T-helper 2 cell (primary cell): ENCODE data around the gene NBR1.
A peak's percentile ranks its signal among the peaks of the same experiment; 100 is the strongest.
"Not testable (repeated sequence)": the region's sequence is repeated elsewhere in the genome, so short reads cannot be mapped to it uniquely, and the experiment has no call there.

ENCODE experiments used
- DNase-seq, 5 experiments: peaks; one replicate each; pipeline versions ENCODE4 v3.0.0 to v3.0.0-alpha.2; 2012 to 2022

The NBR1 gene

DNA sequence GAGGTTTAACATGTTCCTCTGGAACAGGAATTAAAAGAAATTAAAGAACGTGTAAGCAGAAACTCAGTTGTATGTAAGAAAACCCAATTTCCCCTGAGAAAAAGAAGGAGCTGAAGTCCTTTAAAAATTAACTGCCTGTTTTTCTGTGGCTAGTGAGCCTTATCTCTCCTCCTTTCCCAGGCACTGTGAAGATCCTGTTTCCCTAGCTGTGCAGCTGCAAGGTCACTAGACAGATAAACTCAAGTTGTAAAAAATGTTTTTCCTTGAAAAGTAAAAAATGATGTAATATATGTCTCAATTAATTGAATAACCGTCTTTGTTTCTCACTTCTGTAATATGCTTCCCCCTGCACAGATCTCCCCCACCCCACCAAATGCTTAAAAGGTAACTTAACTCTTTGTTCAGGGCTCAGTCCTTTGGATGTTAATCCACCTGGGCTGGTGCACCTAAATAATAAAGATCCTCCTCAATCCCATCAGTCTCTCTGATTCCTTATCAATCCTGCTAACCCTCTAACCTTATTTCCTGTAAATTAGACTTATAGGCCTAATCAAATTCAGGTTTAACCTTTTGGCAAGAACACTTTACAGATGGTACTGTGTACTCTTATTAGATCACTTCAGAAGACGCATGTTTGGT, 17.7 kb upstream of the NBR1 start:
- not testable (repeated sequence) for DNase-seq

DNA sequence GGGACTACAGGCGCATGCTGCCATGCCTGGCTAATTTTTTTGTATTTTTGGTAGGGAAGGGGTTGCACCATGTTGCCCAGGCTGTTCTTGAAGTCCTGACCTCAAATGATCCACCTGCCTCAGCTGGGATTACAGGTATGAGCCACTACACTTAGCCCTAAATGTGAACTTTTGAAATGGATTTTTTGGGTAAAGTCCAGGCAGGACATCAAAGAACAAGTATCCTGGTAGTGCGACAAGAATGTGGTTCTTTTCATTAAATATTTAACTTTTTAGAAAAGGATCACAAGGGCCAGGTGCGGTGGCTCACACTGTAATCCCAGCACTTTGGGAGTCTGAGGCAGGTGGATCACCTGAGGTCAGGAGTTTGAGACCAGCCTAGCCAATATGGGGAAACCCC, 15.3 kb upstream of the NBR1 start:
- DNase-seq = no peak

DNA sequence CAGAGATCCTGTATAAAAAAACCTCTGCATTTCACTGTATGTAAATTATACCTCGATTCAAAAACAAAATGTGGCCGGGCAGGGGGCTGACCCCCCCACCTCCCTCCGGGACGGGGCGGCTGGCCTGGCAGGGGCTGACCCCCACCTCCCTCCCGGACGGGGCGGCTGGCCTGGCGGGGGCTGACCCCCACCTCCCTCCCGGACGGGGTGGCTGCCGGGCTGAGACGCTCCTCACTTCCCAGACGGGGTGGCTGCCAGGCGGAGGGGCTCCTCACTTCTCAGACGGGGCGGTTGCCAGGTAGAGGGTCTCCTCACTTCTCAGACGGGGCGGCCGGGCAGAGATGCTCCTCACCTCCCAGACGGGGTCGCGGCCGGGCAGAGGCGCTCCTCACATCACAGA, 11.8 kb upstream of the NBR1 start:
- not testable (repeated sequence) for DNase-seq

DNA sequence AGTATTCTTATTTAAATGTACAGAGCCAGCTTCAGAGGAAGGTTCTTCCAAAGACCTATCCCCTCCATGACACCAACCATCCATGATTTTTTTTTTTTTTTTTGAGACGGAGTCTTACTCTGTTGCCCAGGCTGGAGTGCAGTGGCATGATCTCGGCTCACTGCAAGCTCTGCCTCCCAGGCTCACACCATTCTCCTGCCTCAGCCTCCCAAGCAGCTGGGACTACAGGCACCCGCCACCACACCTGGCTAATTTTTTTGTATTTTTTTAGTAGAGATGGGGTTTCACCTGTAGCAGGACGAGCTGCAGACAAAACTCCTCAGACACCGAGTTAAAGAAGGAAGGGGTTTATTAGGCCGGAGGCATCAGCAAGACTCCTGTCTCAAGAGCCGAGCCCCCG, 11.1 kb upstream of the NBR1 start:
- not testable (repeated sequence) for DNase-seq

DNA sequence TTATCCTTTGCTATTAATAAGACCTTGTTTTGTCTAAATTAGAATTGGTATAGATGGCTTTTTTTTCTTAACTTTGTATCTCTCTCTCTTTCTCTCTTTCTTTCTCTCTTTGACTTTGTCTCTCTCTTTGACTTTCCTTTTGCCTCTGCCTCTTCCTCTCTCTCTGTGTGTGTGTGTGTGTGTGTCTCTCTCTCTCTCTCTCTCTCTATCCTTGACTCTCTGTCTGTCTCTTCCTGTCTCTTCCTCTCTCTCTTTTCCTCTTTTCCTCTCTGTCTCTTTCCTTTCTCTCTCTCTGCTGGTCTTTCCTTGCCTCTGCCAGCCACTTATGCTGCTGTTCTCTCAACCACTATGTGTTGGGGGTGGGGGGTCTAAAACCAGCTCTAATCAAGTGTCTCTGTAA, 5.0 kb upstream of the NBR1 start:
- not testable (repeated sequence) for DNase-seq

DNA sequence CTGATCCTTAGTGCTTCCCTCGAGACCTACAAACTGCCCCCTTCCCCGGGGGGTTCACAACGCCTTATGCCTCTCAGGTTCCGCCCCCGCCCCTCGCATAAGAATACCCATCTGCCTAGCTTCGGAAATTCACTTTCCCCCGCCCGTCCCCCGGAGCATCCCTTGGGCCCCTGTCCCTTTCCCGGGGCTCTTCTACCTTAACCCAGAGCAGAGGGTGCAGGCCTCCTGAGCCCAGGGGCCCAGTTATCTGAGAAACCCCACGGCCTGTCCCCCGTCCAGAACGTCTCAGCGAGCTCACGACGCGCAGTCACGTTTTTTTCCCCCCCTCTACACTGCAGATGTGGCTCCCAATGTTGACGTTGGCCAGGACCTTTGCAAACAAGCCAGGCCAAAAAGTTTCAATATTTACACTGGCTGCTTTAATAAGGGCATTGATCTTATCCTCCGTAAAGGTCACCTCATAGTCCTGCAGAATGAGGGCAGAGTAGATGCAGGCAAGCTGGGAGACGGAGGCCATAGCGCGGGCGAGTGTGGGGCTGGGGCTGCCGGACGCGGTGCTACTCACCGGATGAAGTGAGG, 1.4 kb upstream of the NBR1 start:
- DNase-seq = peak in 1 of 5 experiments; percentile 44

DNA sequence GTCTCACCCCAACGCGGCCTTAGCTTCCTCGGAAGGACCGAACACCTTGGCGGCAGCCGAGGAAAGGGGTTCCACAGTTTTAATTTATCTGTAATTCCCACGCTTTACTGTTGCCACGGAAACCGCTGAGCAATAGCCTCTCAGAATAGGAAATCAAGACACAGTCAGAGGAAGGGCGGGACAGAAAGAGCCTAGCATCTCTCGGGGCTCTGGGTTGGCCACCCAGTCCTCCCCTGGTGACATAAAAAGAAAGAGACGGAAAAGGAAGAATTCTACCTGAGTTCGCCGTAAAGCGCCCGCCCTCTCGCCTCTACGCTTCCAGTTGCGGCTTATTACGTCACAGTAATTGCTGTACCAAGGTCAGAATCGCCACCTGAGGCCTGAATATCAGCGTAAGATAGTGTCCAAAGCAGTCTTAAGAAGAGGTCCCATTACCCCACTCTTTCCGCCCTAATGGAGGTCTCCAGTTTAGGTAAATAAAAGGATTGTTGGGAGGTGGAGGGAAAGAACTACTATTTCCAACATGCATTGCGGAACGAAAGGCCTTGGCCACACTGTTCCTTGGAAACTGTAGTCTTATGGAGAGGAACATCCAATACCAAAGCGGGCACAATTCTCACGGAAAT, 761 bp upstream of the NBR1 start:
- DNase-seq = peak; percentile 62 to 97 (median 87)

DNA sequence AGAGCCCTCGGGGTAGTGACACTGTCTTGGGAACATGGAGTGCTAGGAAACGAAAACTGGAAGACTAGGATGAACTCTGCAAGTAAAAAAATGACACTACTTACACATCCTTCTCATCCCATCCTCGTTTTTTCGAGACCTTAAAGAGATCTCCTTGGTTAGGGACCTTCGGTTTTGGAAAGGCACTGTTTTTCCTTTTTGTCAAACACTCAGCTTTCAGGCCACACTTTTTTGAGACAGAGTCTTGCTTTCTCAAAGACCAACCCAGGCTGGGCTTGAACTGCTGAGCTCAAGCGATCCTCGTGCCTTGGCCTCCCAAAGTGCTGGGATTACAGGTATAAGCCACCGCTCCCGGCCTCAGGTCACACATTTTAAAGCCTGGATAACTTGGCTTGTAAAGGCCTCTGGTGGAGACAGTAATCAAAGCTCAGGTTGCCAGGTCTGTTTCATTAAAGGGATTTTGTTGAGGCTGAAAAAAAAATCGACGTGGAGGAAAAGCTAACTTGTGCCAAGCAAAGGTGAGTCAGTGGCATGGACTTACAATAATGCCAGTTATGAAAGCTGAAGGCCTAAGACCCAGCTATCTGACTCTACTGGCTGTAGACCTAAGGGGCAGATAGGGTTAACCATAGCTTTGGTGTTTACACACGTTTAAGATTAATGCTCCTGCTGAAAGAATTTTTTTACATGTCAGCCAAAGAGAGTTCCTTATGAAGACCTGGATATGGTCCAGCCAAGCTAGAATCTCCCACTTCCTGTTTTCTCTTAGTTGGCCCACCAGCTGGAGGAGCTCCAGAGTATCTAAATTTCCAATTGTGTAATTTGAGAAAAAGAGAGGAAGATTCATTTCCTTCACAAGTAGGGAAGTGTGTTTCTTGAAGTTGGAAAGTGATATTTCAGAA, 823 bp downstream of the NBR1 start:
- DNase-seq = peak in 1 of 5 experiments; percentile 33

DNA sequence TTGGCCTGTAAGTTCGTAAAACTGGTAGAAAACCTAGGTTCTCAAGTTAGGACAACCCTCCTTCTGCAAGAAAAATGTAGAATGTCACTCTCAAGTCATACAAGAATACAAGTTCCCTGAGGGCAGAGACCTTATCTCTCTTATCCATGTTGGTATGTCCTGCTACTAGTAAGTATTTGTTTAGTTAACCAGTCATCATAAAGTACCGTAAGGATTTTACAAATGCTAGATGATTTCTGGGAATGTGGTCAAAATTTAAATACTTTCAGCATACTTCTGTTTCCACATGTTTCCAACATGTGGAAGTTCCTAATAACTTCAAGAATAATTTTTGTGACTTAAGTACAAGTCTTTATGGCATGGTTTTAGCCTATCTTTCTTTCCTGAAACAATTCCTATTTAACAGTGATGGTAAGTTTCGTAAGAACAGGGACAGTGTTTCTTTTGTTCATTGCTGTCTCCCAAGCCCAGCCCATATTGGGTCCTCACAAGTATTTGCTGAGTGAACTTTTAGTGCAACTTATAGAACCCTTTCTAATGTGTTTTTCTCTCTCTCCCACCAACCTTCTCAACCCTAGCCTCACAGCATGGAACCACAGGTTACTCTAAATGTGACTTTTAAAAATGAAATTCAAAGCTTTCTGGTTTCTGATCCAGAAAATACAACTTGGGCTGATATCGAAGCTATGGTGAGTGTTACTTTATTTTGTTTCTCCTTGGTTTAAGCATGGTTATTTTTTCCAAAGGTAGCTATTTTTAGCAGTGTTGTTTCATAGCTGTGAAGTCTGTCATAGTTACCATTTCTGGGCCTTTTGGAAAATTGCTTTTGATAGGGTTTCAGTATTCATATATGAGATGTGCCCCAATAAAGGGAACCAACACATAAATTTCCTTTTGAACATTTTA, 4.5 kb downstream of the NBR1 start:
- DNase-seq = no peak

DNA sequence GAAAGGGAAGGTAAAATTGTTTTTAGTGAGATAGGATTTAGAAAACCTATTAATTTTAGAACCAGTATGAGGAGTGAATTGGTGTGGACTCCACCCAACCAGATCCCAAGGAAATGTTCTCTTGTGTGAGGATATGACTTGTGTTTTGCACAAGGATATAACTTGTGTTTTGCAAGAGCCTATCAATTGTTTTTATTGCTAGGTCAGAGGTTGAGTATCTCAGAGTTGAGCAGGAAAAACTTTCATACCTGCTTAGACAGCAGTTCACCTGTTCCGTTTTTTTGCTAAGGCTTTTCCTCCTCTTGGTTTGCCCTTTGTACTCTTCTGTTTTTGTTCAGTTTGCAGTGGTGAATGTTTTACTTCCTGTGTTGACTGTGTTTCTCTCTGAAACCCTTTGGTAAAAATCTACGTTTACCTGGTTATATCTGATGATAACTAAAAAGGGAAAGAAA, 5.1 kb downstream of the NBR1 start:
- peak in 1 of 5 experiments; percentile 38 for DNase-seq

DNA sequence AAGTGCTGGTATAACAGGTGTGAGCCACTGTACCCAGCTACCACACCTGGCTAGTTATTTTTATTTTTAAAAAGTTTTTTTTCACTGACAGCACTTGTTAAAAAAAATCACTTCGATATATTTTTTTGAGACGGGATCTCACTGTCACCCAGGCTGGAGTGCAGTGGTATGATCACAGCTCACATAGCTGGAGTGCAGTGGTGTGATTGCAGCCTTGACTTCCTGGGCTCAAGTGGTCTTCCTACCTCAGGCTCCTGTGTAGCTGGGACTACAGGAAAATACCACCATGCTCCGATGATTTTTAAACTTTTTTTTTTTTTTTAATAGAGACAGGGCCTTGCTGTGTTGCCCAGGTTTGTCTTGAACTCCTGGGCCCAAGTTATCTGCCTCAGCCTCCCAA, 12.9 kb downstream of the NBR1 start:
- DNase-seq = no peak

DNA sequence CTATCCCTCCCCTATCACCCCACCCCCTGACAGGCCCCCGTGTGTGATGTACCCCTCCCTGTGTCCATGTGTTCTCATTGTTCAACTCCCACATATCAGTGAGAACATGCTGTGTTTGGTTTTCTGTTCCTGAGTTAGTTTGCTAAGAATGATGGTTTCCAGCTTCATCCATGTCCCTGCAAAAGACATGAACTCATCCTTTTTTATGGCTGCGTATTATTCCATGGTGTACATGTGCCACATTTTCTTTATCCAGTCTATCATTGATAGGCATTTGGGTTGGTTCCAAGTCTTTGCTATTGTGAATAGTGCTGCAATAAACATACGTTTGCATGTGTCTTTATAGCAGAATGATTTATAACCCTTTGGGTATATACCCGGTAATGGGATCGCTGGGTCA, 15.6 kb downstream of the NBR1 start:
- not testable (repeated sequence) for DNase-seq

DNA sequence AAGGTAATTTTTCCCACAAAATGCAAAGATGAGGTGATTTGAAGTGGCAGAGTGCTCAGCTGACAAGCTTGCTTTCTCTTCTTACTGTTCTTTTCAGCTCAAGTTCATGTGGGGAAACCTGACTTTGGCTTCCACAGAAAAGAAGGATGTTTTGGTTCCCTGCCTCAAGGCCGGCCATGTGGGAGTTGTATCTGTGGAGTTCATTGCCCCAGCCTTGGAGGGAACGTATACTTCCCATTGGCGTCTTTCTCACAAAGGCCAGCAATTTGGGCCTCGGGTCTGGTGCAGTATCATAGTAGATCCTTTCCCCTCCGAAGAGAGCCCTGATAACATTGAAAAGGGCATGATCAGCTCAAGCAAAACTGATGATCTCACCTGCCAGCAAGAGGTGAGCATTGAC, 22.2 kb downstream of the NBR1 start:
- no peak for DNase-seq

DNA sequence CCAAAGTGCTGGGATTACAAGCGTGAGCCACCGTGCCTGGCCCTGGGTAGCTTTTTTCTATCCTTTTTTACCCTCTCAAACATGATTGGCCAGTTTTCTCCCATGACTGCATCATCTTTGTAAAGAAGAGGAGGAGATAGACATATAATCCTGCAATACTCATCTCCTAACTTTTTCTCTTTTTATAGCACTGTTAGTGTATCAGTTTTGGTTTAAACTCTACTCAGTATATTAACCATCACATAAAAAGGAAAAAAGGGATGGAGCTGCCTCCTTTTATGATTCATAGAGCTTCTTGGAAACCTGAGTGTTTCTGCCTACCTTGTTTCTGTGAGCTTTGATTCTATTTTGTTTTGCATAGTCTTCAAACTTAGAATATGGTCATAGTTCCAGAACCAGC, 28.6 kb downstream of the NBR1 start:
- DNase-seq = no peak

DNA sequence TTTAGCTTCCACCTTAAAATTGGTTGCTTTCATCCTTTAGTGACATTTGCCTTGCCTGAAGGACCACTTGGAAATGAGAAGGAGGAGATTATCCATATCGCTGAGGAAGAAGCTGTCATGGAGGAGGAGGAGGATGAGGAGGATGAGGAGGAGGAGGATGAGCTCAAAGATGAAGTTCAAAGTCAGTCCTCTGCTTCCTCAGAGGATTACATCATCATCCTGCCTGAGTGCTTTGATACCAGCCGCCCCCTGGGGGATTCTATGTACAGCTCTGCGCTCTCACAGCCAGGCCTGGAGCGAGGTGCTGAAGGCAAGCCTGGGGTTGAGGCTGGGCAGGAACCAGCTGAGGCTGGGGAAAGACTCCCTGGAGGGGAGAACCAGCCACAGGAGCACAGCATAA, 29.1 kb downstream of the NBR1 start:
- no peak for DNase-seq

DNA sequence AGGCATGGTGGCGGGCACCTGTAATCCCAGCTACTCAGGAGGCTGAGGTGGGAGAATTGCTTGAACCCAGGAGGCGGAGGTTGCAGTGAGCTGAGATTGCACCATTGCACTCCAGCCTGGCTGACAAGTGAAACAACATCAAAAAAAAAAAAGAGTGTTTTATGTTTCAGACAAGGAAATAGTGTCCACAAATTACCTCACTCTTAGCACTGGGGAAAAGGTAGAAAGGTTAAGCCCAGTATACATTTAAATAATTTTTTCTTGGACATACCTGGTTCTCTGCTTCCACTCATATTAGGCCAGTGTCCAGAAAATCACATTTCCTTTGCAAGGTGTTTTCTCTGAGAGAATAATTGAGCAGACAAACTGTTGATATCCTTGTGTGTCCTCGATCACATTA, 32.0 kb downstream of the NBR1 start:
- not testable (repeated sequence) for DNase-seq

DNA sequence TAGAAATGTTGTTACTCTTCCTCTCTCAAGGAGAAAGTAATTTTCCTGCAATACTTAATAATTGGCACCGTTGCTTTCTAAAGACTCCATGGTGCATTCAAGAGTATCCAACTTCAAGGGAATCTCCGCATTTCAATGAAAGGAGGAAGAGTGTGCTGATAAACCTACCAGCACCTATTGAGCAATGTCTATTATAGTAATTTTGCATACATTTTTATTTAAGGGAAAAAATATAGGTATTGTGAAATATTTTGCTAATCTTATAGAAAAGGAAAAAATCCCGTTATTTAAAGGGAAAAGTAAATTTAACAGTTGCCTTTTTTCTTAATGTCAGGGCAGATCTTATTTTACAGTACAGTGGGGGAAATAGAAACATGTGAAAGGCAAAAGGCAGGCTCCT, 39.6 kb downstream of the NBR1 start:
- DNase-seq = no peak

DNA sequence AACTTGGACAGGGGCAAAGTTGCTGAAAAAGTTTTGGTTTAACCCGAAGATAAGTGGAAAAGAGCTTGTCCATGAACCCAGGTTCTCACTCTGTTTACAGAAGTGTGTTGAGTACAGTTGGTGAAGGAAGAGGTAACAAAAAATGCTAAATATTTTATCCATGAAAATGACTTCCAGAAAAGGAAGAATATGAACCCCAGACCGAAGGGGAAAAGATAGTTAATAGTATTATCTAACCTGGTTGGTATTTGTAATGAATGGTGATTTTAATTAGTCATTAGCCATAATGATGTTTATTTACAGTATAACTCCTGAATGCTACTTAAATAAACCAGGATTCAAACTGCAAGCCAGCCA, 40.1 kb downstream of the NBR1 start:
- no peak for DNase-seq

DNA sequence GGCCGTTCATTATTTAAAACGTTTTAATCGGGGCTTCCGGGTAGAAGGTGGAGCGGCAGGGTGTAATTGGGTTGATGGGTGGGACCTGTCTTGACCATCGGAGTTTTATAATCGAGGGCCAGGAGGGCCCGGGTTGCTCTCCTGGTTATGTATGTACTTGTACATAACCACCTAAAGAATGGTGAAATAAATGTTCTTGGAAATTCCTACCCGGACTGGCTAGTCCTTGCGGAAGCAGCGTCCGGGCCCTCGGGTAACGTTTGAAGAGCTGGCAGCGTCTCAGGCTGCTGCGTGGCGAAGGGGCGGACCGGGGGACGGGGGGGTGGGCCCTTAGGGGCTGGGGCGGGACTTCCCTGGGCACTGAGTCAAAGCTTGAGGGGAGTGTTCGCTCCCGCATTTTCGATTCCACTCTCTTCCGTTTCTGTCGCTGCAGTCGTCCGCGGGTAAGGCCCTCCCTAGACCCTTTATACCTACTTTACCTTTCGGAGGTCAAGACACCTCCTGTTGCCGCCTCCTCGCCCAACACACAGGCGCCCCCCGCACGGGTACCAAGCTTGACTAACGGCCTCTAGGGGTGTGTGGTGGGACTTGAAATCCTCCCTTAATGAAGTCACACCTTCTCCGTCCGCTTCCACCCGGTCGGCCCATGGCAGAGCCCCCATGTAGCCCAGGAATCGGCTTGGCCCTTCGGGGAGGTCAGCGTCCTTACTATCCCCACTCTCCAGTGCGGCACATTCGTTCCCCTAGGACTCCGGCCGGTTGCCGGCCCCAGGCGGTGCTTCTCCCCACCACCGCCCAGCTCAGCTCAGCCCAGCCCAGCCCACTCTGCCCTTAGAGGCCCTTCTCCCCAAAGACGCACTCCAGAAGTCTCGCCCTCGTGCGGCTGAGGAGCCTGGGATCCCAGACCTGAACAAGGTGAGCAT, 40.7 kb downstream of the NBR1 start, which contains the start of gene TMEM106A:
TMEM106A (plus strand) TSS at position 396 of the 923 bp plus-strand sequence. CDS start 1,167 bp downstream, outside the sequence.
- peak; percentile 47 to 87 (median 68) for DNase-seq

DNA sequence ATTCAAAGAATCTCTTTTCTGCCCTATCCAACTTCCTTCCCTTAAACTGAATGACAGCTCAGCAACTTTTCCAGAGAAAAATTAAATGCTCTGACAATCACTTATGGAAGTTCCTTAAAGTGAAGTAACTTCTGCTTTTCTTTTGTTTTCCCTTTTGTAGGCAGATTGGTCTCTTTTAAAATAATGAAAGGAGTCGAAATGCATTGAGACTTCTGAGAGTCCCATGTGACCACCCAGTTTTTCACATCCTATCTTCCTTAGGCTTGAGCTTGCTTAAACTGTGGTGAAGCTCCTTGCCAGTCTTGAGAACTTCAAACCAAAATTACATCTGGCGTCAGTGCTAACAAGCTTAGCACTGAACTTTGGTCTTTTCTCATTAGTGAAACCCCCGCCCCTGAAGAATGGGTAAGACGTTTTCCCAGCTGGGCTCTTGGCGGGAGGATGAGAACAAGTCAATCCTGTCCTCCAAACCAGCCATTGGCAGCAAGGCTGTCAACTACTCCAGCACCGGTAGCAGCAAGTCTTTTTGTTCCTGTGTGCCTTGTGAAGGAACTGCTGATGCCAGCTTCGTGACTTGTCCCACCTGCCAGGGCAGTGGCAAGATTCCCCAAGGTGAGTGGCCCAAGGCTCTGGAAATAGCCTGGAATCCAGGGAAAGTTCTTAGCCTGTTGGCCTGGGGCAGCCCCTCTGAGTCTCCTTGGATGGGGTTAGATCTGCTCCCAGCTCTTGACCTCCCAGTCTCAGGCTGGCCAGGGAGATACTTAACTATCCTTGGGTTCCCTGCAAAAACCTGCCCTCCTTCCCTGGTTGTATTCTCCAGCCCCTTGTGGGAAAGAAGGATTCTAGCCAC, 41.9 kb downstream of the NBR1 start:
- DNase-seq = peak in 1 of 5 experiments; percentile 40
